Amniotic stem cell (primary cell): ENCODE measurements around the gene SHISA9.

Experiments used
- DNase-seq: peaks from one replicate; lab custom pipeline; 2025; lab: John Stamatoyannopoulos, UW

Gene SHISA9

GRCh38 chr16:12951976-12952375, 50.6 kb downstream of the SHISA9 start:
- no peak for DNase-seq

DNA sequence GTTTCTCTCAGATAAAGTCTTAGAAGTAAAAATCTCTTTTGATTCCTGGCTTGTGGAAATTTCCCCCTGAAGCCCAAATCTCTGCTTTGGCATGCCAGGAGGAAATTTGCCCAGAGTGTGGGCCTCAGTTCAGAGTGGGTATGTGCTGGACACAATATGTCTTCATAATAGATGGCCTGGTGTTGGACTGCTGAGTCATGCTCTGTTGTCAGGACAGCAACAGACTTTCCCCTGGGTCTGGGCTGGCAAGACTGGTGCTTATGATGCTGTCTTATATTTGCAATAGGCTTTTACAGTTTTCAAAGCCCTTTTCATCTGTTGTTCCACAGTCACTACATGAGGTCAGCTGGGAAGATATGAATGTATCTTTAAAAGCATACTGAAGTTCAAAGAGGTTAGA, 57.0 kb downstream of the SHISA9 start:
- DNase-seq: no peak

DNA sequence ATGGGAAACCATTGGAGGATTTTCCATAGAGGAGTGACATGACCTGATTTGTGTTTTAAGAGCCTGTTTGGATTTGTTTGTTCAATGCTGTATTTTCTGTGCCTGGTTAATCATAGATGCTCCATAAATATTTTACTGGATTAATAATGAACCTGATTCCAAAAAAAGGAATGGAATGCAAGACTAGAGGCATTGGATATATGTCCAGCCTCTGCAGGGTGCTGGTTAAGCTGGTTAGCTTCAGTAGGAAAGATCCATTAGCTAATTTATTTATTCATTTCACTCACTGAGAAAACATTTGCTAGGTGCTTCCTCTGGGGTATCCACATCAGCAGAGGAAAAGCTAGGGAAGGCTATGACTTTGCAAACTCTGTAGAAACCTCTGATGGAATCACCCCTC, 57.7 kb downstream of the SHISA9 start:
- DNase-seq: no peak

- no peak for DNase-seq
These were observed 60.2 kb downstream of the SHISA9 start for GRCh38 chr16:12961626-12962025.

- DNase-seq: no peak
These were observed 63.1 kb downstream of the SHISA9 start for GRCh38 chr16:12964461-12964860.

DNA sequence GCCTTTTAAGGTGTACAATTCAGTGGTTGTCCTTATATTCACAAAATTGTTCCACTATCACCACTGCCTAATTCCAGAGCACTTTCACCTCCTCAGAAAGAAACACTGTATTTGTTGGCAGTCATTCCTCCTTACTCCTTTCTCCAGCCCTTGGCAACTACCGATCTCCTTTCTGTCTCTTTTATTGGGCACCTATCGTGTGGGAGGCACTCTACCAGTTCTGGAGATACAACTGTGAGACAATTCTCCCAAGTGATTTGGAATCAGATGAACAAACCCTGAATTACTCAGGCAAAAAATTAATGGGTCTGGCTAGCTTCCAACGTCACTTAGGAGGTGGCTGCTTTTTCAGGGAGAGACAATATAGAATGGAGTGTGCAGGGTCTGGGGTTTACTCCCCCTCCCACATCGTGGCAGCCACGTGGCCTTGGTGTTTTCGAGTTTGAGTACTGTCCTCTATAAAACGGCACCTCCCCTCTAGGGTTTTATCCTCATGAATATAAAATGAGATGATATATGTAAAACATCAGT, 63.9 kb downstream of the SHISA9 start:
- DNase-seq: no peak

- DNase-seq: no peak
These were observed 69.8 kb downstream of the SHISA9 start for GRCh38 chr16:12971241-12971640.

- no peak for DNase-seq
These were observed 70.8 kb downstream of the SHISA9 start for GRCh38 chr16:12972246-12972645.

DNA sequence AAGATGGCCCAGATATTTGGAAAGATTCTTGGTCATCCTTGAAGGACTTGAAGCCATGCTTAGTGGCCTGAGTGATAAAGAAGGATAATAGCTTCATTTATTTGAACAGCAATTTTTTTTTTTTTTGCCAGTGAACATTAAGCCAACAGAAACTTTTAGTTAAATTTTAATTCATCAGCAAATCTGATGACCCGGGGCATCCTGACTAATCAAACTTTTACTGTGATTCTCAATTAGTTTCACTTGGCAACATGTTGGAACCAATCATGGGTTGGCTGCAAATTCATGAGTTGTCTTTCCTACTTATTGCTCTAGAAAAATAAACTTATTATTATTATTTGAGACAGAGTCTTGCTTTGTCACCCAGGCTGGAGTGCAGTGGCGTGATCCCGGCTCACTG, 74.4 kb downstream of the SHISA9 start:
- no peak for DNase-seq

DNA sequence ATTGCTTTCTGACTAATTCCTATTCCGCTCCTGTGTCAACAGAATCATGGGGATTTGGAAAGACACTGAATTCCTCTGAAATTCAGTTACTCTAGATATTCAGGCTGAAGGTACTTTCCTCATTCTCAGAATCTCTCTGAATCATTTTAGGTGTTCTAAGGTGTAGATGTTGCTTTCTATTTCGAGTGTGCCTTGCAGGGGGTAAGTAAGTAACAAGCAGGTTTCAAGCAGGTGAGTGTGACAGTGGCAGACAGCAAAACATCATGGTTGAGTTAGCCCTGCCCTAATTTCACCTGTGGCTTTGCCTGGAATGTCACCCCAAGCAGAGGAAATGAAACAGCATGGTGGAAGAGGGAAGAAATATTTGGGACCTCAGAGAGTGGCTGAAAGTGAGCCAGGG, 75.1 kb downstream of the SHISA9 start:
- no peak for DNase-seq

DNA sequence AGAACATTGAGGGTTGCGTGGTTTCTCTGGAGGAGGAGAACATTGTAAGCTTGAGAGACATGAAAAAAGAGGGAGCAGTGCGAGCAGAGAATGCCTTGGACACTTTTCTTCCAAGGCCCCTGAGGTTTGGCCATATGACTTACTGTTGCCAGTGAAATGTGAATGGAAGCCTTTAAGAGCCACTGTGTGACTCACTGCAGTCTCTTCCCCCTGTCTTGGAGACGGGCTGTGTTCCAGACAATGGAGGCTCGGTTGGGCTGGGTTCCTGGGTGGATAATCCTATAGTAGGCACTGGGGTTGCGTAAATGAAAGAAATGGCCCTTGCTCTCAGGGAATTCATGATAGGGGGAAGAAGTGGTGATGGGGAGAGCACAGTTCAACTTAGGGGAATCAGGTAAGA, 75.5 kb downstream of the SHISA9 start:
- no peak for DNase-seq

GRCh38 chr16:12985516-12985915, 84.1 kb downstream of the SHISA9 start:
- no peak for DNase-seq

- DNase-seq: no peak
These were observed 86.7 kb downstream of the SHISA9 start for GRCh38 chr16:12988071-12988470.

DNA sequence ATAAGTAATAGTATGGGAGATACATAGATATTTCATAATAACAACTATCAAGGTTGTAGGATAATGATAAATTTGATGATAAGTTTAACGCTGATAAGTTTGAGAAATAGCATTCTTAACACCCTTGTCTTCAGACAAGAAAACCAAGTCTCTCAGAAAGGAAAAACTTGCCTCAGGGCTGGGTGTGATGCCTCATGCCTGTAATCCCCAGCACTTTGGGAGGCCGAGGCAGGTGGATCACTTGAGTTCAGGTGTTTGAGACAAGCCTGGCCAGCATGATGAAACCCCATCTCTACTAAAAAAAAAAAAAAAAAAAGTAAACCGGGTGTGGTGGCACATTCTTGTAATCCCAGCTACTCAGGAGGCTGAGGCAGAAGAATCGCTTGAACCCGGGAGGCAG, 90.7 kb downstream of the SHISA9 start:
- DNase-seq: no peak

DNA sequence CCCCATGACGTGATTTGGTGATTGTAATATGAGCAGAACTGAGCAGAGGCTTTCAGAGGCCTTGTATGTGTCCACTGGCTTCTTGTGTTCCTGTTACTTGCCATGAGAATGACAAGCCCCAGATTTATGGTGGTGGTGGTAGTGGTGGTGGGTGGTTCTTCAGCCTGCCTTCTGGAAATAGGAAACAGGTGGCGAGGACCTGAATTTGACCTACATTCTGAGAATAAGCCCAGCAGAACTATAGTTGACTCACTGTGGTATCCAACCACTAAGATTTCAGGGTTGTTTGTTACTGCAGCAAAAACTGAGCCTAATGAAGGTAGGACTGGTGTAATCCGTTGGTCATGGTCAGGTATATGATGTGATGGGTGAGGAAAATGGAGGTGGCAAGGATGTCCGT, 93.0 kb downstream of the SHISA9 start:
- no peak for DNase-seq

GRCh38 chr16:12995721-12996372, 94.4 kb downstream of the SHISA9 start:
- no peak for DNase-seq

DNA sequence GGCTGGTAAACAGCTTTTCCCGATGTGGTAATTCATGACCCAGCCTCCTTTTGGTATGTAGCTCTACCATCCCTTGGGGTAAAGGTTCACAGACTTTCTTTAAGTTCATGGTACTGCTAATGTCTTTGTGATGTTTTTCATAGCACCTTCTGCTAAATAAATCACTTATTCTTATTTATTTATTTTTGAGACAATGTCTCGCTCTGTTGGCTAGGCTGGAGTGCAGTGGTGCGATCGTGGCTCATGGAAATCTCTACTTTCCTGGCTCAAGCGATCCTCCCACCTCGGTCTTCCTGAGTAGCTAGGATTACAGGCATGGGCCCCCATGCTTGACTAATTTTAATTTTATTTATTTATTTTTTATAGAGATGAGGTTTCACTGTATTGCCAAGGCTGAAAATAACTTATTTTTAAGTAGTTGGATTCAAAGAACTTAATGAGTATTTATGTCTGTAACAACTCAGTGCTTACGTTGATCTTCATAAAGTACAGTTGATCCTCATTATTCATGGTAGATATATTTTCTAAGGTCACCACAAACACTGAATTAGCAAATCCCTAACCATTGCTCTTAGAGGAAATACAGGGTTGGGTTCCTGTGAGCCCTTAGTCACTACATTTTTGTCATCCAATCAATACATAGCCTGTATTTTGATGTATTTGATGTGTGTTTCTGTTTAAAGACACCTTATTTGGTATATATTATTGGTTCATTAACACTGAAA, 97.1 kb downstream of the SHISA9 start:
- no peak for DNase-seq

GRCh38 chr16:12999368-12999767, 98.0 kb downstream of the SHISA9 start:
- no peak for DNase-seq

DNA sequence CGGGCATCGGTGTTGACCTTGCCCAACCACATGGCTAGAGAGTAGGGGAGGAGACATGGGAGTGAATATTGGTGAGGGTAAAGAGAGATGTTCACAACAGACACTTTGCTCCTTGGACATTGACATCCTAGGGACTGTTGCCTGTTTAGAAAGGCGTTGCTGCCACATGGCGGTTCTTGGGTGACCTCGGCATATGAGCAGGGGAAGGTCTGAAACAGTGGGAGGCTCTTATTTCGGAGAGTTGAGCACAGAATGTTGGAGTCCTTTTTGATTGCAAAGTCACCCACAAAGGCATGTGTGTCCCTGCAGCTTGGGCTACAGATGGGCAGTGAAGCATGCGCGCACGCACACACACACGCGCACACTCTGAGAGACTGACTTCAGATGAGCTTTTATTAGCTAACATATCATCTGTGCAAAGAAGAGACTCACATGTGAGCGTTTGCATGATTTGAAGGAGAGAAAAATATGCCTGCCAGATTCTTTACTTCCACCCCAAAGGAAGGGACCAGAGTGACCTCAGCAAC, 104.4 kb downstream of the SHISA9 start:
- DNase-seq: no peak

DNA sequence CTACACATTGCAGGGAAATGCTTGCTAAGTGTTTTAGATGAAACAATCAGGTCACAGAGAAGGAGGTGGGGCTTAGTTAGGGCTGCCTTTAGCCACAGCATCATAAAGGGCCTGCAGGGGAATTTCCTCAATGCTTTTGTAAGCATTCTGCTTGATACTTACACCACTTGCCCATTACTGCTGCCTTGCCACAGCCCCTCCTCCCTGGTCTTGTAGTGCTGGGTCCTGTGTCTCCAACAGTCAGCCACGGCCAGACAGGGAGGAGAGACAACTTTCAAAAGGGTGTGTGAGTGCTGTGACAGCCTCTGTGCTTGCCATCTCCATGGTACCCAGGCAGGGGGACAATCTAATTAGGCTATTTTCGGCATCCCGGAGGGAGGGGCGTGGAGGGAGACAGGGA, 111.2 kb downstream of the SHISA9 start:
- DNase-seq: no peak

DNA sequence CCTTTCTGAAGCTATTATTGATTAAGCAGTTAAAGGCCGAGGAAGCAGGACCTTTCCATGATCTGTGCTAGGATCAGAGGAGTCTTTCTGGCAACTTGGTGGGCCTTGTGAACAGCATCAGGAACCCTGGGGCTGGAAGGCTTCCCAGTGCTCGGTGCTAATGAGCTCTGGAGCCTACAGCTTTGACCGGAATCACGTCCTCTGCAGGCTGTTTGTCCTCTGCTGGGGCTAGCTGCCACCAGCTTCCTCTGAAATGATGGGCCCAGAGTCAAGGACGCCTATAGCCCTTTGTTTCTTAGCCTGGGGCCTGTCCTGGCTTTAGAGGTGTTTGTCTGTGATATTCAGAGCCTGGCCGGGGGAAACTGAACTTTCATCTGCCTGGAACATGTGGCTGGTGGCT, 111.6 kb downstream of the SHISA9 start:
- no peak for DNase-seq

DNA sequence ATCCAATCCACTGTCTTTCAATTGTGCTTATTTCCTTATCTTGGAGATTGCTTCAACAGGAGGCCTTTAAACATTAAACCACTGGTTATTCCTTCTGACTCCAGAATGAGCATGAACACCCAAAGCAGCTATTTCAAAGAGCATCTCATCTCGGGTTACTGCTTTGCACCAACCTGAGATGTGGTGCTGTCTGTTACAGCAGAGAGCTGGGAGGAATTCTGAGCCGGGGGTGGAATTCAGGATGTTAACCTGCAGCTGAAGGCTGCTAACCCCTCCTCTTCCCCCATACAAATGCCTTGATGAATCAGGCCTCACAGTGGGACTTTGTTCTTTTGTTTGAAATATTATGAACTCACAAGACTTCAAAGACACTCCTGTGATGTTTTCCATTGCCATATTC, 113.1 kb downstream of the SHISA9 start:
- no peak for DNase-seq

- no peak for DNase-seq
These were observed 116.6 kb downstream of the SHISA9 start for GRCh38 chr16:13018026-13018425.
